Head of caudate nucleus (tissue), 42 donors: ENCODE data around the gene DPYSL4.
A peak's percentile ranks its signal among the peaks of the same experiment; 100 is the strongest.
"Not testable (repeated sequence)": the region's sequence is repeated elsewhere in the genome, so short reads cannot be mapped to it uniquely, and the experiment has no call there.

Experiments used
- DNase-seq, 42 donors: peaks; one replicate each; pipeline versions ENCODE4 v3.0.0 to v3.0.0-alpha.2; 2020 to 2021; ENCODE audit warnings: mixed read lengths in 7 of 42
- intact Hi-C: fragments of 100-400 bp; cut with DNase I; formaldehyde crosslinking; loops from one replicate; pipeline ENCODE4 v1.15.0; 2022

Gene DPYSL4

GRCh38 chr10:132159302-132160230, 27.2 kb upstream of the DPYSL4 start:
- DNase-seq, intact Hi-C loops: not testable (repeated sequence)

GRCh38 chr10:132160231-132160630, 26.5 kb upstream of the DPYSL4 start:
- DNase-seq, intact Hi-C loops: not testable (repeated sequence)

DNA sequence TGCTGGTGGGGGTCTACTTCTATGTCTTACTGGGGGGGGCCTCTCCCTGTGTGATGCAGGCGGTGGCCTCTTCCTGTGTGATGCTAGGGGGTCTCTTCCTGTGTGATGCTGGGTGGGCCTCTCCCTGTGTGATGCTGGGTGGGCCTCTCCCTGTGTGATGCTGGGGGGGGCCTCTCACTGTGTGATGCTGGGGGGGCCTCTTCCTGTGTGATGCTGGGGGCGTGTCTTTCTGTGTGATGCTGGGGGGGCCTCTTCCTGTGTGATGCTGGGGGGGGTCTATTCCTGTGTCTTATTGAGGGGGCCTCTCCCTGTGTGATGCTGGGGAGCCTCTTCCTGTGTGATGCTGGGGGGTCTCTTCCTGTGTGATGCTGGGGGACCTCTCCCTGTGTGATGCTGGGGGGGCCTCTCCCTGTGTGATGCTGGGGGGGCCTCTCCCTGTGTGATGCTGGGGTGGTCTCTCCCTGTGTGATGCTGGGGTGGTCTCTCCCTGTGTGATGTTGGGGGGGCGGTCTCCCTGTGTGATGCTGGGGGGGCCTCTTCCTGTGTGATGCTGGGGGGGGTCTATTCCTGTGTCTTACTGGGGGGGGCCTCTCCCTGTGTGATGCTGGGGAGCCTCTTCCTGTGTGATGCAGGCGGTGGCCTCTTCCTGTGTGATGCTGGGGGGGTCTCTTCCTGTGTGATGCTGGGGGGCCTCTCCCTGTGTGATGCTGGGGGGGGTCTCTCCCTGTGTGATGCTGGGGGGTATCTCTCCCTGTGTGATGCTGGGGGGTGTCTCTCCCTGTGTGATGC, 25.7 kb upstream of the DPYSL4 start:
- DNase-seq, intact Hi-C loops: not testable (repeated sequence)

GRCh38 chr10:132162021-132162531, 24.7 kb upstream of the DPYSL4 start:
- DNase-seq = peak in 2 of 42 donors; percentile 3 to 46
- intact Hi-C loops = no loop called here

- no peak for DNase-seq
Measured at GRCh38 chr10:132162590-132163277, 24.0 kb upstream of the DPYSL4 start.

GRCh38 chr10:132163278-132163765, 23.4 kb upstream of the DPYSL4 start:
- DNase-seq = peak in 1 of 42 donors; percentile 1
- intact Hi-C loops = no loop called here

More at GRCh38 chr10:132162590-132163277, 24.0 kb upstream of the DPYSL4 start:
- intact Hi-C loops = no loop called here

DNA sequence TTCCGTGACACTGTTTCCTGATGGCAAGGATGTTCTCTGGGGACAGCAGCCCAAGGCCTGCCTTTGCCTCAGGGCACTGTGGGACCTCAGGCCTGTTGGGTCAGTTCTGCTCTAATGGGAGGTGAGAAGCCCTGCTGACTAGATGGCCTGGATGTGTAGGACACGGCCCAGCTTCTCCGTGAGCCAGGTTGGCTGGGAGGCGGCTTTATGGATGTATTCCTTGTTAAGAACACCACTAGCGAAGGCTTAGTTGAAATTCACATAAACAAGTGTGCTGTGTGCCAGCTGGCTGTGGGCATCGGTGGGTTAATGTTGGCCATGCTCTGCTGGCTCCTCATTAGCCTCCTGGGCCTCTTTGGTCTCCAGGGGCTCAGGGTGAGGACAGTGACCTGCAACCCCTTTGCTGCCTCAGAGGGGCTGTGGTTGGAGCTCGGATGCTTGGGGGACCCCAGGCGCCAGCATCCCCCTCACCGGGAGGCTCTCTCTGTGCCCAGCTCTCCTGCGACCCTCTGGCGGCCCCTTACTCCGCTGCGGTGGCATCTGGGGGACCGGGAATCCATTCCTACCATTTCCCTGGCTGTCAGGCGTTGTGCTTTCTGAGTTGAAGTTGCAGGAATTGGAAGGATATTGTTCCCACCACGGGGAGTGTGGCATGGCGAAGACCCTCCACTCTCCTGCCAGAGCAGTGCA, 22.8 kb upstream of the DPYSL4 start:
- peak in 1 of 42 donors; percentile 1 for DNase-seq
- intact Hi-C loops = no loop called here

DNA sequence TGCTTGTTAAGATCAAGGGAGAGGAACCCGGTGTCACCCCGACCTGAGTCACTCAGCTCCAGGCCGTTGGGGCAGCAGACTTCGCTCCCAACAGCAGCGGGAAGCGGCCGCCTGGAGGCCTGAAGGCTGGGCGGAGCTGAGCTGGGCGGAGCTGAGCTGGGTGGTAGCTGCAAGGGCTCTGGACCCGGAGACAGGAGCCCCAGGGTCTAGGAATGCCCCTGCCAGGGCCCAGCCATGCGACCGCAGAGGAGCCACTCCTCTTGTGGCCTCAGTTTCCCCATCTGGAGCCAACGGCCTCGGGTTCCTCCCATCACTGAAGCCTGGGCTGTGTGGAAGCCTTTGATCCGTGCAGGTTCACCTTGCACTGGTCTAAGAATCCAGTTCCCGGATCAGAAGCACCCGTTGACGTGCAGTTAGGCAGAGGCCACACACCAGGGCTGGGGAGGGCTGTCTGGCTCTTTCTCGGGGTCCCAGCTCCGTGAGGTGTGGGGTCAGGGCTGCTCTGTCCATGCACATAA, 21.9 kb upstream of the DPYSL4 start:
- intact Hi-C loops = no loop called here
- no peak for DNase-seq

- no peak for DNase-seq
- intact Hi-C loops = no loop called here
Measured at GRCh38 chr10:132165416-132165980, 21.2 kb upstream of the DPYSL4 start.

- peak in 1 of 42 donors; percentile 2 for DNase-seq
- intact Hi-C loops = no loop called here
Measured at GRCh38 chr10:132166216-132166950, 20.4 kb upstream of the DPYSL4 start.

- peak in 2 of 42 donors; percentile 3 to 59 for DNase-seq
- intact Hi-C loops = no loop called here
Measured at GRCh38 chr10:132167041-132167674, 19.6 kb upstream of the DPYSL4 start.

DNA sequence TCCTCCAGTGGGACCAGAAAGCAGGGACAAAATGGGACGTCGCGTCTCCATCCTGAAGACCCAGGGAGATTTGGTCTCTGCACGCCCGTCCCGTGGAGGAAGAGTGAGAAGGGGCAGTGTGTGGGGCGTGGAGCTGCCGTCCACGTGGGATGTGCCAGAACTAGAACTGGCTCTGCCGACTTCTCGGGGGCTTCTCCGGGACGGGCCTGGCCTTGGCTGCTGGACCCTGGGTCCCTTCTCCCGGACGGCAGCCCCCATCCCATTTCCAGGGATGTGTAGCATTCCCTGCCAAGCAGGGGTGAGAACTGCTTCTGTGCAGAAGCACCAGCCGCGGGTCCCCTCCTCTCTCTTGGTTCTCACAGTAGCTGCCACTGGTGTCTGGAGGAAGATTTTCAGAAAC, 18.8 kb upstream of the DPYSL4 start:
- DNase-seq = peak in 1 of 42 donors; percentile 0
- intact Hi-C loops = no loop called here

DNA sequence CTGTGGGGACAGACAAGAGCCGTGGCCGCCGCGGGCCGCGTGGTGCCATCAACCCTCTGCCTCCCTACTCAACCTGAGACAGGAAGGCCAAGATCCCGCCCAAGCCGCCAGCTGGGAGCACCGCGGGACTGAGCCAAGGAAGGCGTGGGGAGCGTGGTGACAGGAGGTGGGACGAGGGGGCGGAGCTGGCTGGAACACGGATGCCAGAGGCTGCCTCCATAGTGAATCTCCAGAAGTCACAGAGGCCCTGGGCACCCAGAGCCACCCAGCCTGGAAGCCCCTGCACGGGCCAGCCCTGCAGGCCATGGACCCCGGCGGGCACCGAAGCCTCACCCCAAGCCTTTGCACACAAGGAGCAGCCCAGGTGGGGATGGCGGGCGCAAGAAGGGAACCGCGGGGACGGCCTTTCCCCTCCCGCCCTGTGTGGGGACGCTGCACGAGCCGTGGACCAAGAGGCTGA, 18.1 kb upstream of the DPYSL4 start:
- intact Hi-C loops = no loop called here
- DNase-seq = peak in 6 of 42 donors; percentile 6 to 69 (median 40)

GRCh38 chr10:132169031-132169765, 17.6 kb upstream of the DPYSL4 start:
- intact Hi-C loops = no loop called here
- peak in 2 of 42 donors; percentile 3 to 15 for DNase-seq

DNA sequence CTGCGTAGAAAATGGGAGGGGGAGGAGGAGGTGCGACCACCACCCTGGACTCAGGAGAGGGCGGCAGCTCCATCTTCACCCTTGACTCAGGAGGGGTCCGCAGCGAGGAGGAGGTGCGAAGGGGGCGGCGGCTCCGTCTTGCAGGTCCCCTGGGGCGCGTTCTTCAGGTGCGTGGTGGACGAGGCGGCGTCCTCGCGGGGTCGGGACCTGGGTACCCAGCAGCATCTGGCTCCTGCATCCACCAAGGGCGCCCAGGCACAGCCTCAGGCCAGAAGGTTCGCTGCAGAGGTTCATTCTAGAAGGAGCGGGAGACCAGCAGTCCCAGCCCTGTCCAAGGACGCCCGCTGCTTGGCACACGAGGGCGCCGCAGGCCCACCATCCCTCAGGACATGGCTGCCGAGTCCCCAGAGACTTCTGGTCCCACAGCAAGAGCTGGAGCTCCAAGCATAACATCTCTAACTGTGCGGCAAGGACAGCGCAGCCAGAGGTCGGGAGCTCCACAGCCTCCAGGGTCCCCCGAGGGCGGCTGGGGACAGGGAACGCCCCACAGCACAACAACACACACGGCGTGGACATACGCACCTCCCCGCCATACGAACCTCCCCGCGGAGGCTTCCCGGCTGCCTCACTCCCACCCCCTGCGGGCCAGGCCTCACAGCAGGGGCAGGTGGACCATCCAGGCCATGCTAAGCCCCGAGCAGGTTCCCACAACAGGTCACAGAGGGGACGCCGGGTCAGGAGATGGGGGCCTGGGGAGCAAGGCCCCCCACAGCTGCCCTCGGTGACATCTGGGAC, 16.8 kb upstream of the DPYSL4 start:
- intact Hi-C loops = no loop called here
- DNase-seq = peak in 2 of 42 donors; percentile 1 to 14
